ENCODE measurements around the gene MS4A6E. TPM values are rescaled to one million over a fixed set of nuclear protein-coding genes. Genes with fewer than 3 reads are reported as not detected.
"Not testable (repeated sequence)": the region's sequence is repeated elsewhere in the genome, so short reads cannot be mapped to it uniquely, and the experiment has no call there.

Gene MS4A6E, protein sequence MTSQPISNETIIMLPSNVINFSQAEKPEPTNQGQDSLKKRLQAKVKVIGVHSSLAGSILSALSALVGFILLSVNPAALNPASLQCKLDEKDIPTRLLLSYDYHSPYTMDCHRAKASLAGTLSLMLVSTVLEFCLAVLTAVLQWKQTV
- not detected in 2 replicates for total RNA-seq

DNA sequence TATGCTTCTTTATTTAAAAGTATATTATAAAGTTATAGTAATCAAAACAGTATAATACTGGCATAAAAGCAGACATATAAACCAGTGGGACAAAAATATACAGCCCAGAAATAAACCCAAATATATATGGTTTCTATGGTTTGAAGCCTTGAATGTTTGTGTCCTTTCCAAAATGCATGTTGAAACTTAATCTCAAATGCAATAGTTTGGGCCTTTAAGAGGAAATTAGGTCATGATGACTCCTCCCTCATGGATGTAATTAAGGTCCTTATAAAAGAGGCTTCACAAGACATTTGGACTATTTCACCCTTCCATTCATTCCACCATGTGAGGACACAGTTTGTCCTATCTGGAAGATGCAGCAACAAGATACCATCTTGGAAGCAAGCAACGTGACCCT, at the start of gene MS4A6E:
TSS of gene MS4A6E (plus strand) at position 301 of the 400 bp plus-strand sequence. CDS start 7,641 bp downstream, outside the sequence.
- intact Hi-C loops (cut with micrococcal nuclease), result no loop called here

DNA sequence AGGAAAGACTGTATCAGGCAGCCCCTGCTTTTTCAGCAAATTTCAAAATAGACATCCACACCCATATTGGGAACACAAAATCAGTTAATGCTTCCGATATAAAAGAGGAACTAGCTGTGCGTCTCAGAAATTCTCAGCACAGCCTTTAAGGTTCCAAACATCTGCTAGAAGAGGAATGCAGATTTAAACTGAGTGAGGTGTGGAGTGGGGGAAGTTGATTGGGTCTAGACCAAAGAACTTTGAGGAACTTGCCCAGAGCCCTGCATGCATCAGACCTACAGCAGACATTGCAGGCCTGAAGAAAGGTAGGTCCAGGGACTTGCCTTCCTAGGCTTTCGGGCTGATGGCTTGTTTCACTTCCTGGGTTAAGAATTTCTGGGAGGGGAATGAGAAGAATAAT, 46.6 kb upstream of the MS4A6E start, which contains the start of gene MS4A4A:
TSS of gene MS4A4A (plus strand) at position 255 of the 400 bp plus-strand sequence. CDS start at position 265, 10 bp downstream.
- intact Hi-C loops (cut with micrococcal nuclease), result no loop called here

DNA sequence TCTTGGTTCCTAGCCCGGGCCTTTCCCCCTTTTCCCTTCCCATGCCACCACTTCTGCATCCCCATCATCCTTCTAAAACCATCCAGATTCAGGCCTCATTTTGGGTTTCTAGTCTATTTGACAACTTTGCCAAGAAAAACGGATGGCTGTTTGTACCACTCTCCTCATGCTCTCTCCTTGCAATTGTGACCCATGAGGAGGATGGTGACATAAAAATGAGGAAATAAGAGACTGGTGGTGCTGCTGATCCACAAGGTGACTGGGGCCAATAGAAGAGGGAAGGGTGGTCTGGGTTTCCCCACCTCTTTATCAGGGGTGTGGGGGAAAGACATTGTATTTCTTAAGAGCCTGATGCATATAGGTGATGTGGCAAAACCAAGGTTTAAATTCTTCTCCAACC, 45.6 kb upstream of the MS4A6E start:
- intact Hi-C loops (cut with micrococcal nuclease), result no loop called here

DNA sequence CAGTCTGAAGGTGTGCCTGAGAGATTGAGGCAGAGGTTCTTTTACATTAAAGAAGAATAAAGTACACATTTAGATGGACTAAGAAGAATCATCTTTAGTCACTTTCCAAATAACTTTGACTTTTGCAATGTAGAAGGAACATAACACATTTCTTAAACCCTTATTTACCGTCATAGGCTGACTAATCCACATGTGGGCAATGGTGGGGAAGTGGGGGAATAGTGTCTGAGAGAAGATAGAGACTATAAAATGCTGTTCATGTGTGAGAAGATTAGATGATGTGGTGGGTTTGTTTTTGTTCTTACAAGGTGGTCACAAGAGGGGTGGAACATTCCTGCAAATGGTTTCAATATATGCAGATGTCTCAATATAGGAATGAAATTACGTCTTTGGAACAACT, 44.8 kb upstream of the MS4A6E start:
- intact Hi-C loops (cut with micrococcal nuclease), result no loop called here

DNA sequence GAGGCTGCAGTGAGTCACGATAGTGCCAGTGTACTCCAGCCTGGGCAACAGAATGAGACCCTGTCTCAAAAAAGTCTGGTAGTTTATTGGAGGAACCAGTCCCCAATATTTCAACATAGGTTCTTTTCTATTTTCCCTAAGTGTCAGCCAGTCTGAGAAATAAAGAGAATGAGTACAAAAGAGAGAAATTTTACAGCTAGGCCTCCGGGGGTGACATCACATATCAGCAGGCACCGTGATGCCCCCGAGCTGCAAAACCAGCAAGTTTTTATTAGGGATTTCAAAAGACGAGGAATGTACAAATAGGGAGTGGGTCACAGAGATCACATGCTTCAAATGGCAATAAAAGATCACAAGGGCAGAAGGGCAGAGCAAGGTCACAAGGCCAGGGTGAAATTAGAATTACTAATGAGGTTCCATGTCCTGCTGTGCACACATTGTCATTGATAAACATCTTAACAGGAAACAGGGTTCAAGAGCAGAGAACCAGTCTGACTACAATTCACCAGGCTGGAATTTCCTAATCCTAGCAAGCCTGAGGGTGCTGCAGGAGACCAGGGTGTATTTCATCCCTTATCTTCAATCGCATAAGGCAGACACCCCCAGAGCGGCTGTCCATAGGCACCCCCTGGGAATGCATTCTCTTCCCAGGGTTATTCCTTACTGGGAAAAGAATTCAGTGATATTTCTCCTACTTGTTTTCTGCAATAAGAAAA, 41.5 kb upstream of the MS4A6E start:
- intact Hi-C loops (cut with micrococcal nuclease), result not testable (repeated sequence)

DNA sequence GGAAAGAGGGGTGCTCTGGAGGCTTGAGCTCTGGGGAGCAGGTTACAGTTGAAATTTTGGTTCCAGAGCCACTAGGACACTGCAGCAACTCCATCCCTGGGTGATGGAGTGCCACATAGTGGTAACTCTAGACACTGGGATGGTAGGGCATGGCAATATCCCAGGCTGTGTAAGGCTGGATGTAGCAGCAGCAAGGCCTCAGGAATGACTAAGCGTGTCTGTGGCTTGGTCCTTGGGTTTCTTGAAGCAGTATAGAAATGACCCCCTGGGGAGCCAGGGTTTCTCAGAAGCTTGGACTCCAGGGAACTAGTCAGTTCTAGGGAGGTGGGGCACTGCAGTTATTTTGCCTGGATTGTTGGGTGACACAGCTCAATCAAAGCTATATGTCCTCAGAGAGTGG, 38.5 kb upstream of the MS4A6E start:
- intact Hi-C loops (cut with micrococcal nuclease), result no loop called here

DNA sequence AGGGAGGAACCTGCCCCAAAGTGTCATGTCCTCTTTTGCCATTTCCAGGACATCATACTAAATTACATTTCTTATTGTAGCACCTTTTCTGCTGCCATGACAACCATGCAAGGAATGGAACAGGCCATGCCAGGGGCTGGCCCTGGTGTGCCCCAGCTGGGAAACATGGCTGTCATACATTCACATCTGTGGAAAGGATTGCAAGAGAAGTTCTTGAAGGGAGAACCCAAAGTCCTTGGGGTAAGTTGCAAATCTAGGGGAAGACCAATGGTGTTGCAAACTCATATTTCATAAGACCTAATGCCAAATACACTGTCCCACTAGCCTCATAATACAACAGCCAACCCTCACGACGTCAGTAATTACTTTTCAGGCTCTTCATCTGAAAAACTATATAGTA, 34.9 kb upstream of the MS4A6E start:
- intact Hi-C loops (cut with micrococcal nuclease), result no loop called here

DNA sequence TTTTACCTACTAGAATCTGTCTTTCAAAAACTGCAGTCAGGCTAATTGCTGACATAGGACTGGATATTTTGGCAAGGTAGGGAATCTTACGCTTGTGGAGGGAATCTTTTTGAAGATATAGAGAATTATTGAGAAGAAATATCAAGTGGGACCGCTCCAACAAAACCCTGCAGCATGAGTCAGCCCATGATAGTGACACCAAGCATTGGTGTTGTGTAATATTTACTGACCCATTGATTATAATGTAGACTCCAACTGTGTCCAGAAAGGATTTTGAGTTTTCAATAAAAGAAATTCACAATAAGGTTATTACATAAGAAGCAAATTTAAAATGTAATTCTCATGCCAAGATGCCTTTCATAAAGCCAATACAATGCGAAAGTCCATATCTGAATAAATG, 25.9 kb upstream of the MS4A6E start:
- intact Hi-C loops (cut with micrococcal nuclease), result no loop called here

DNA sequence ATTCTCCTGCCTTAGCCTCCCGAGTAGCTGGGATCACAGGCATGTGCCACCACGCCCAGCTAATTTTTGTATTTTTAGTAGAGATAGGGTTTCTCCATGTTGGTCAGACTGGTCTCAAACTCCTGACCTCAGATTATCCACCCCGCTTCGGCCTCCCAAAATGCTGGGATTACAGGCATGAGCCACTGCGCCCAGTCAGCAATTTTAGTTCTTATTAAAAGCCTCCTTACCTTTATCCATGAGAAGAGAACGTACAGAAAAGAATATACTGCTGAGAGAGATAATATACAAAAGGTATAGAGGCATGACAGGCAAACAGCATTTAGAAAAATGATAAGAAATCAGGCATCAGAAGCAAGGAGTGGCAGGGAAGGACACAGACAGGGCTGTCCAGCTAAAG, 25.2 kb upstream of the MS4A6E start:
- intact Hi-C loops (cut with micrococcal nuclease), result not testable (repeated sequence)

DNA sequence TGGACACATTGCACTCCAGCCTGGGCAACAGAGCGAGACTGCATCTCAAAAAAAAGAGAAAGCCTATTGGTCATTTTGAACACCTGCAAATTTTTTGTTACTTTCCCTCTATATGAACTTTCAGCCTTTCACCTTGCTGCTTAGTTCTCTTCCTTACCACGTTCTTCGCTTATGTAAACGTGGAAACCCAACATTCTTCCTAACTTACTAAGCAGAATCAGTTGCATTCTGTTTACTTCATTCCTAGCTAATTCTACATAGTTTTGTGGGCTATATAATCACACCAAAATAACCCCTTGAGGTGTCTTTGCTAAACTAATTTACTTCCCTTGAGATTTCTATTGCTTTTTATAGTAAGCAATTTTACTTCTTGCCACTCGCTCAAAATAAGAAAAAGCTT, 23.4 kb upstream of the MS4A6E start:
- intact Hi-C loops (cut with micrococcal nuclease), result no loop called here

DNA sequence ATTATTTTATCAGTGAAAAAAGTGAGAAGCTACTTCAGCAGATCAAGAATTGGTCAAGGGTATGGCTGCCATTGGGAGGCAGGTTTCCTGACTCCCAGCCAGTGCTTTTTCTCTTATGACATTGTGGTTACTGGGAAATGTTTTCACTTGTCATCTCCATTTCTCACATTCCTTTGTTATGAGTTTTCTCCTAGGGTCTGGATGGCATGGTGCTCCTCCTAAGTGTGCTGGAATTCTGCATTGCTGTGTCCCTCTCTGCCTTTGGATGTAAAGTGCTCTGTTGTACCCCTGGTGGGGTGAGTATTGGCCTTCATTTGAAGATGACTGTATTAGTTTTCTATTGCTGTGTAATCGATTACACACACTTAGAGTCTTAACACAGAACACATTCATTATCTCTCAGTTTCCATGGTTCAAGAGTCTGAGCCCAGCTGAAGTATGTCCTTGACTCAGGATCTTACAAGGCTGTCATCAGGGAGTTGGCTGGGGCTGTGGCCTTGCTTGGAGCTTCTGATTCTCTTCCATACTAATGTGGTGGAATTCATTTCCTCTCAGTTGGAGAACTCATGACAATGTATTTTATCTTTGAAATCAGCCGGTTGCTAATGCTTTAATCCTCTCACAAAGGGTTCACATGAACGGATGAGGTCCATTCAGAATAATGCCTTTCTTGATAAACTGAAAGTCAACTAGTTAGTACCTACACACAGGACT, 21.0 kb upstream of the MS4A6E start:
- intact Hi-C loops (cut with micrococcal nuclease), result no loop called here

DNA sequence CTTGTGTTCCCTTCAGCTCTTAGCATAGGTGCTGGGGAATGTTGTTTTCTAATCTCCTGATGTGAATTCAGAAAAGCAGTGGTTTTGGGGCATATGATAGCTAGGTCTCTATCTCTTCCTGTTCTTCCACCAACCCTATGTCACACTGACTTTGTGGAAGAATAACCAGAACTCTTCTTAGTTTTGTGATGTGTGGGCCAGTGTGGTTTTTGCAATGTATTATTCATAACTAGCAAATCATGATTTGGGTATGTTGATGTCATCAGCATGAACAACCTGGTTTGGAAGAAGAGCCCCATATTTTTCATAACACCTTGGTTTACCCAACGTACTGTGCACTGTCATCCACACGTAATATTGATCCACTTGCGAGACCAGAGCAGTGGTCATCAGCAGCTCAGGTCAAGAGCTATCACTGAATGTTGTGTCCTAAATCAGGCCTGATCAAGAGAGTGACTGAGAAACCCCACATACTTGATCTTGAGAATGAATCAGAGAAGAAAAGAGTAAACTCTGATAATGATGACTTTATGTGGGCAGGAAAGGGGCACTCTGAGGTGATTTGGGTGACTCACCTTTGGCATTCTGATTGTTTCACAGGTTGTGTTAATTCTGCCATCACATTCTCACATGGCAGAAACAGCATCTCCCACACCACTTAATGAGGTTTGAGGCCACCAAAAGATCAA, 19.4 kb upstream of the MS4A6E start:
- intact Hi-C loops (cut with micrococcal nuclease), result no loop called here

DNA sequence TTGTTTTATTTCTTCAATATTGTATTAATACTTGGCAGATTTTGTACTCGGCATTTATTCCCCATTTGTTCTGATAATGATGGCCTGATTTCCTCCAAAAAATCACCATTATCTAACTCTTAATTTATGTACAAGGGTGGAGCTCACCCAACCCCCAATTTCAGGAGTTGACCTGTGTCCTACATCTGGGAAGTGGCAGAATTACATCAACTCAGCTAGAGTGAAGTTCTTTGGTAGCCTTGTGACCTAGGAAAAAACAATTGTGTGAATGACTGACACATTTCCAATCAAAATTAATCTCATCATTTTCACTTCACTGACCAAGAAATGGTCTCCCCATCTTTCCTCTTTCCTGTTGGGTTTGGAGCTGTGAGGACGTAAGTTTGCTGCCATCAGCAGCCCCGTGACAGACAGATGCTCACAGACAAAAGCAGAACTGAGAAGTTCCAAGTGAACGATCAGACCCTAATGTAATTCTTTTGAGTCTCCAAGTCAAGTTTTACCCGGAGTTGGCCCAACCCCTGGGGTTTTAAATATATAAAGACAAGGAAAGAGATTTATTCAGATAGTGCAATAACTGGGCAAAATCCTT, 16.6 kb upstream of the MS4A6E start:
- intact Hi-C loops (cut with micrococcal nuclease), result no loop called here

DNA sequence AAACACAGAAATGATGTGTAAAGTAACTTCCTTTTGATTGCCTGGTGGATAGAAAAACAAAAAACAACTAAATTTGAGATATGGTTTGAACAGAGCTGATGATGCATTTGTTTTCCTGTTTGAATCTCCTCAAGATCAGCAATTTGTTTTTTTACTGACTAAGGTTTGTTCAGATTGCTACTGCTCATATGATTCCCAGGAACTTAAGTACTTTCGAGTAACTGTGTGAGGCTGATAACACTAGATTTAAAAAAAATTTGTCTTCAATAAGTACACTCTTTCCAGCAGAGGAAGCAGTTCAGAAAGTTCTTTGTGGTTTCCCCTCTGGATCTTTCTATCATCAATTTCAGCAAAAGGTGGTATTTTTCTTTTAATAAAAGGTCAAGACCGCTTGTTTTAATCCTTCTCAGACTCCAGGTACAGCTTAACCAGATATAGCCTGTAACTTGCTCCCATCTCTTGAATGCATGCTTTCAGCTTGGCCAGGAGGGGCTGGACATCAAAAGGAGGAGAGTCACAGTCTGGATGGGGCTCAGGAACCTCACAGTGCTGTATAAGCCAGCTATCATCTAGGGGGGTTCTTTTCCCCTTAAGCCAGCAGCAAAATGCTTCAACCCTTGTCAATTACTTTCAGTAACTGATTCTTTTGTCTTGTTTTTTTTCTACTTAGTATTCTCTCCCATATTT, 12.3 kb upstream of the MS4A6E start:
- intact Hi-C loops (cut with micrococcal nuclease), result no loop called here

DNA sequence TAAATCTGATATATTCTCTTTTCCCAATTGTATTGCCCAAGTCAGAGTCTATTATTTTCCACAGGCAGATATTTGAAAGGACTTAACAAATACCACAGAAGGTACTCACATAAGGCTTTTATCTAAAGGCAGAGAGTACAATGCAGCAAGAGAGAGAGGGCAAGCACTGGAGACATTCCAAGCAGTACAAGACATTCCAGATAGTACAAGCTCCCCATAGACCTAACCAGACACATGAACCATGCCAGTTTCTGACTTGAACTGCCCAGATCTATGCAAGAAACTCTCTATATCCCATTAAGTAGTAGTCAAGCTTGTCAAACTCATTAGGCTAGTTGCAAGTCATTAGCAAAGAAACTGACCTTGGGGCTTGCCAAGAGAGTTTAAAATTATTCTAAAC, 11.2 kb upstream of the MS4A6E start:
- intact Hi-C loops (cut with micrococcal nuclease), result no loop called here

DNA sequence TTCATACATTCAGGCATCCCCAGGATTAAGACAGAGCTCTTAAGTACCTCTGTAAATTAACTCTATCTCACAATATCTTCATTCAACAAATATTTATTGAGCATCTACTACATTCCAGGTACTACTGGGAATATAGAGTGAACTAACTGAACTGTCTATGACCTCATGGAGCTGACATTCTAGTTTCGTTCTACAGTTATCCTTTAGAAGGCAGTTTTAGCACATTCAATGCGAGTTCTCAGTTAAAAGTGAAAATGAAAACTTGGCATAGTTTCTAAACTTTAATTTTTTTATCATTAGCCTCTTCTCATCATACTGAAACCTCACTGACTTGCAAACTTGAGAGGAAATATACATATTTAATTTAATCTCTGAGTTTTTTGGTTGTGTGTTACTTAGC, 10.7 kb upstream of the MS4A6E start:
- intact Hi-C loops (cut with micrococcal nuclease), result no loop called here

DNA sequence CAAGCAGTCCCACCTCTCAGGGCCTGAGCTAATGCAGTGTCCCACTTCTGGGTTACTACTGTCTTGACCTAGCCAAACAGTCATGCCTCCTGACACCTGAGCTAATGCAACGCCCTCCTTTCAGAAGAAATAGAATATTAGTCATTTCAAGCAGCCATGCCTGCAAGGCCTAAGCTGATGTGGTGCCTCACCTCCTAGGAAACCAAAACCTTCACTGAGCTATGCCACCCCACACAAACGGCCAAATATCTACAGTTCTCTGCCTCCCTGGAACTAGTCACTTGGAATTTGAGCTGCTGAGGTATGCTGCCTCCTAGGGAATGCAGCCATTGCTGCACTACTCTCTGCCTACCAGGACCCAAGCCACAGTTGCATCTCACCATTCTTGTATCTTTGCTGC, 8.3 kb upstream of the MS4A6E start:
- intact Hi-C loops (cut with micrococcal nuclease), result no loop called here

DNA sequence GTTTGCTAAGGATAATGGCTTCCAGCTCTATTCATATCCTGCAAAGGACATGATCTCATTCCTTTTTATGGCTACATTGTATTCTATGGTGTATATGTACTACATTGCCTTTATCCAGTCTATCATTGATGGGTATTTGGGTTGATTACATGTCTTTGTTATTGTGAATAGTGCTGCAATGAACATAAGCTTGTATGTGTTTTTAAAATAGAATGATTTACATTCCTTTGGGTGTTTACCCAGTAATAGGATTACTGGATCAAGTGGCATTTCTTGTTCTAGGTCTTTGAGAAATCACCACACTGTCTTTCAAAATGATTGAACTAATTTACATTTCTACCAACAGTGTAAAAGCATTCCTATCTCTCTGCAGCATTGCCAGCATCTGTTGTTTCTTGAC, 6.0 kb upstream of the MS4A6E start:
- intact Hi-C loops (cut with micrococcal nuclease), result no loop called here

DNA sequence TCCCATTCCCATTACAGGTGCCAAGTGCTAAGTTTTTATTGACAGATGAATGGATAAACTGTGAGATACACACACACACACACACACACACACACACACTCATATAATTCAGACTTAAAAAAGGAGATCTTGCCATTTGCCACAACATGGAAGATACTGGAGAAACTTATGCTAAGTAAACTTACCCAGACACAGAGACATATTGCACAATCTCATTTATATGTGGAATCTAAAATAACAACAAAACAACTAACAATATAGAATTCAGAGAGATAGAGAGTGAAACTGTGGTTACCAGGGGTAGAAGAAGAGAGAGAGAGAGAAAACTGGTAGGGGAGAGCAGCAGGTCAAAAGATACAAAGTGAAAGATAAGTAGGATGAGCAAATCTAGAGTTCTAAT, 1.4 kb downstream of the MS4A6E start:
- intact Hi-C loops (cut with micrococcal nuclease), result no loop called here

DNA sequence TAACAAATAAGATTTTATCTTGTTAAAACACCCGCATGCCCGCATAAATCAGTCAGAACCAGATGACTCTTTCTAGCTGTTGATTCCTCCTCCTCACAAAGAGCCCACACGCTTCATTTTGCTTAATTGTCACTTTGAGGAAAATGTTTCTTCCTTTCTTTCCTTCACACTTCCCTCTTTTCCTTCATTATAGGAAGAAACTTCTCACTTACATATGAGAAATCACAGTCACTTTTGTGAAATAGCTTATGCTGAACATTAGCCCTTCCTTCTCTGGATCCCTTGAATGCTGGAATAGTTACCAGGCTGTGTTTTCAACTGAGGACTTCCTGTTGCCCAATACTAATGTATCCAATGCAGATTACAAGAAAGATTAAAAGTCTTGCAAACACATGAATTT, 5.8 kb downstream of the MS4A6E start:
- intact Hi-C loops (cut with micrococcal nuclease), result no loop called here

DNA sequence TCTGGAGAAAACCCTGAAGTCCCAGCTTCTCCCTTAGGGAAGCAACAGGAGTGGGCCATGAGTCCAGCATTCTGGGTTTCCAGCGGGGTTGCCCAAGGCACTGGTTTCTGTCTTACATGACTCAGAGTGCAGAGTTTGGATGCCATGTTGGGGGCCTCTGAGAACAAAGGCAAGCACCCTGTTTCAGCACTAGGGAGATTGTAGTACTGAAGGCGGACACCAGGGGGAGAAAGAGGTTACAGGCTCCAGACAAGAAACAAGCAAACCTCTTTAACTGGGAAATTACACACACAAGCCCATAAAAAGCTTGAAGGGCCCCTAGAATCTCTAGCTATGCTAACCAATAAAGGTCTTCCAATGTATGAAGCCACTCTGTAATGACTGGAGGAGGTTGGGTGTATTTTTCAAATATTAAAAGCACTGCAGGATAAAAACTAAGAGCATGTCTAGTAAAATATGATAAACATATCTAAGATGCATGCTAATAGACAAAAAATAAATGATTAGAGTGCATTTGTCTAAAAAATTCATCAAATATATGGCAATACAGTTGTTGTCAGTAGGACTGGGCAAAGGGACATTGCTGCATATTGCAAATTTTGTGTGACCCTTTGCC, 7.1 kb downstream of the MS4A6E start:
- intact Hi-C loops (cut with micrococcal nuclease), result no loop called here
